Lower leg skin (tissue), 3 donors: Measurements from ENCODE around the gene USP31.

ENCODE experiments used
- POLR2A ChIP-seq, 2 donors: fragments of 450-650 bp; IDR thresholded peaks; one replicate each; pipeline ENCODE4 v1.6.1; 2016 to 2017; ENCODE audit warnings: antibody characterized with exemption in 2 of 2, mild to moderate bottlenecking in 1 of 2, moderate library complexity in 1 of 2
- TF ChIP-seq, protein P1 (sequence below), 3 donors: fragments of 450-650 bp; IDR thresholded peaks; one replicate each; pipeline ENCODE4 v1.5.1; 2016; ENCODE audit warnings: antibody characterized with exemption in 3 of 3, mild to moderate bottlenecking in 3 of 3, moderate library complexity in 2 of 3

DNA sequence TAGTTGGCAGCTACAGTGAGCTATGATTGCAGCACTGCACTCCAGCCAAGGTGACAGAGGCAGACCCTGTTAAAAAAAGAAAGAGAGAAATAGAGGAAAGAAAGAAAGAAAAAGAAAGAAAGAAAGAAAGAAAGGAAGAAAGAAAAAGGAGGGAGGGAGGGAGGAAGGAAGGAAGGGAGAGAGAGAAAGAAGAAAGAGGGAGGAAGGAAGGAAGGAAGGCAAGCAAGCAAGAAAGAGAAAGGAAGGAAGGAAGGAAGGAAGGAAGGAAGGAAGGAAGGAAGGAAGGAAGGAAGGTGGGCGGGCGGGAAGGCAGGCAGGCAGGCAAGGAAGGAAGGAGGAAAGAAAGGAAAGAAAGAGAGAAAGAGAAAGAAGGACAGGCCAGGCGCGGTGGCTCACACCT, 32.3 kb upstream of the USP31 start:
- no peak for TF ChIP-seq POLR2A (IDR thresholded peaks at IDR 0.05)
- TF ChIP-seq, protein P1, sequence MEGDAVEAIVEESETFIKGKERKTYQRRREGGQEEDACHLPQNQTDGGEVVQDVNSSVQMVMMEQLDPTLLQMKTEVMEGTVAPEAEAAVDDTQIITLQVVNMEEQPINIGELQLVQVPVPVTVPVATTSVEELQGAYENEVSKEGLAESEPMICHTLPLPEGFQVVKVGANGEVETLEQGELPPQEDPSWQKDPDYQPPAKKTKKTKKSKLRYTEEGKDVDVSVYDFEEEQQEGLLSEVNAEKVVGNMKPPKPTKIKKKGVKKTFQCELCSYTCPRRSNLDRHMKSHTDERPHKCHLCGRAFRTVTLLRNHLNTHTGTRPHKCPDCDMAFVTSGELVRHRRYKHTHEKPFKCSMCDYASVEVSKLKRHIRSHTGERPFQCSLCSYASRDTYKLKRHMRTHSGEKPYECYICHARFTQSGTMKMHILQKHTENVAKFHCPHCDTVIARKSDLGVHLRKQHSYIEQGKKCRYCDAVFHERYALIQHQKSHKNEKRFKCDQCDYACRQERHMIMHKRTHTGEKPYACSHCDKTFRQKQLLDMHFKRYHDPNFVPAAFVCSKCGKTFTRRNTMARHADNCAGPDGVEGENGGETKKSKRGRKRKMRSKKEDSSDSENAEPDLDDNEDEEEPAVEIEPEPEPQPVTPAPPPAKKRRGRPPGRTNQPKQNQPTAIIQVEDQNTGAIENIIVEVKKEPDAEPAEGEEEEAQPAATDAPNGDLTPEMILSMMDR (IDR thresholded peaks at IDR 0.05) = no peak
